B cell (primary cell): ENCODE measurements around the gene RARB. TPM values are rescaled to one million over a fixed set of nuclear protein-coding genes. Genes with fewer than 3 reads are reported as not detected.

Experiments used
- ATAC-seq: fragments of 200-7000 bp; cut with Tn5 transposase; one replicate; pipeline ENCODE4 v1.10.0; 2021; ENCODE audit warnings: low read depth, mild to moderate bottlenecking, moderate number of reproducible peaks, moderate library complexity
- CTCF ChIA-PET: fragments of 350-600 bp; sonication (Branson Sonifier 250); formaldehyde crosslinking; loops from one replicate; lab custom pipeline; 2021; ENCODE audit warnings: antibody characterized with exemption, inconsistent platforms; lab: Charles Lee
- POLR2A ChIA-PET: fragments of 350-600 bp; sonication (Branson Sonifier 250); formaldehyde crosslinking; loops from one replicate; lab custom pipeline; 2021; ENCODE audit warnings: antibody characterized with exemption; lab: Charles Lee
- DNase-seq: peaks from one replicate; pipeline ENCODE4 v3.0.0; 2013
- H2AFZ ChIP-seq: 2 replicates; pipeline ENCODE4 v1.6.1; 2012; ENCODE audit warnings: mild to moderate bottlenecking, low read depth, low read length; ENCODE audit not compliant: insufficient read depth, poor library complexity, severe bottlenecking
- H3K27ac ChIP-seq, 2 donors: 1 replicate in 1 of 2; 2 replicates in 1 of 2; pipeline ENCODE4 v1.5.1; 2012 to 2013; ENCODE audit warnings: low read length in 2 of 2, mild to moderate bottlenecking in 2 of 2, moderate library complexity in 1 of 2
- H3K27me3 ChIP-seq, 4 experiments: fragments of 200-600 bp in 1 of 4; sonication (generic) in 1 of 4; replicated peaks in 1 of 4; 1 replicate in 2 of 4; 2 replicates in 2 of 4; pipeline versions ENCODE4 v1.6.1 to v1.7.0; 2013 to 2016; ENCODE audit warnings: low read length in 3 of 4, mild to moderate bottlenecking in 2 of 4, mixed read lengths in 1 of 4, moderate library complexity in 1 of 4; ENCODE audit not compliant: insufficient read depth in 4 of 4, control insufficient read depth in 3 of 4; ENCODE audit errors: control extremely low read depth in 1 of 4
- H3K36me3 ChIP-seq, 2 experiments: replicated peaks in 1 of 2; 1 replicate in 1 of 2; 2 replicates in 1 of 2; pipeline versions ENCODE4 v1.6.1 to v1.7.1; 2013; ENCODE audit warnings: low read length in 1 of 2; ENCODE audit not compliant: insufficient read depth in 2 of 2, control insufficient read depth in 1 of 2; ENCODE audit errors: control extremely low read depth in 1 of 2, extremely low read depth in 1 of 2
- H3K4me1 ChIP-seq, 2 donors: fragments of 200-600 bp in 1 of 2; sonication (generic) in 1 of 2; 1 replicate in 1 of 2; 2 replicates in 1 of 2; pipeline versions ENCODE4 v1.5.1 to v1.6.1; 2013 to 2017; ENCODE audit warnings: low read length in 2 of 2; ENCODE audit not compliant: control insufficient read depth in 2 of 2, insufficient read depth in 2 of 2
- H3K4me2 ChIP-seq: replicated peaks from 2 replicates; pipeline ENCODE3; 2012; ENCODE audit warnings: mild to moderate bottlenecking, low read depth, low read length; ENCODE audit not compliant: poor library complexity, severe bottlenecking
- H3K4me3 ChIP-seq, 5 experiments: fragments of 200-600 bp in 1 of 5; sonication (generic) in 1 of 5; 1 replicate in 3 of 5; 2 replicates in 2 of 5; pipeline versions ENCODE4 v1.5.1 to v1.7.0; 2011 to 2016; ENCODE audit warnings: low read length in 4 of 5, mild to moderate bottlenecking in 4 of 5, low read depth in 2 of 5, control low read depth in 1 of 5, moderate library complexity in 1 of 5; ENCODE audit not compliant: insufficient read depth in 1 of 5; ENCODE audit errors: control extremely low read depth in 1 of 5, extremely low read depth in 1 of 5
- H3K79me2 ChIP-seq: fragments of 200-600 bp; sonication (generic); one replicate; pipeline ENCODE4 v1.6.0; 2016; ENCODE audit warnings: low read length; ENCODE audit not compliant: control insufficient read depth, insufficient read depth
- H3K9ac ChIP-seq: fragments of 200-600 bp; sonication (generic); 2 replicates; pipeline ENCODE4 v1.6.1; 2017; ENCODE audit warnings: mild to moderate bottlenecking, low read length, moderate library complexity
- H3K9me3 ChIP-seq, 3 donors: one replicate each; pipeline versions ENCODE4 v1.6.1 to v1.7.1; 2013; ENCODE audit warnings: low read length in 2 of 3; ENCODE audit not compliant: control insufficient read depth in 2 of 3, insufficient read depth in 1 of 3; ENCODE audit errors: control extremely low read depth in 1 of 3
- H4K20me1 ChIP-seq: 2 replicates; pipeline ENCODE4 v1.6.0; 2012; ENCODE audit warnings: mild to moderate bottlenecking, low read length; ENCODE audit not compliant: insufficient read depth, control insufficient read depth, poor library complexity, severe bottlenecking
- H3K27ac Mint-ChIP-seq: one replicate; pipeline ENCODE4 v1.8.0; 2021; ENCODE audit warnings: mixed read lengths
- H3K27me3 Mint-ChIP-seq: one replicate; pipeline ENCODE4 v1.8.0; 2021; ENCODE audit warnings: mixed read lengths
- H3K4me1 Mint-ChIP-seq: one replicate; pipeline ENCODE4 v1.8.0; 2021; ENCODE audit warnings: mixed read lengths
- H3K4me3 Mint-ChIP-seq: one replicate; pipeline ENCODE4 v1.8.0; 2021; ENCODE audit warnings: mixed read lengths
- H3K9me3 Mint-ChIP-seq: one replicate; pipeline ENCODE4 v1.8.0; 2022; ENCODE audit warnings: mixed read lengths; ENCODE audit not compliant: insufficient read depth
- EZH2 ChIP-seq: IDR thresholded peaks from 2 replicates; pipeline ENCODE4 v1.6.1; 2012; ENCODE audit warnings: borderline replicate concordance, low read depth, mild to moderate bottlenecking, moderate library complexity, low read length; ENCODE audit not compliant: insufficient read depth, poor library complexity, severe bottlenecking
- WGBS: methylation state at CpG from one replicate; pipeline ENCODE4 v1.1.5; 2013; ENCODE audit warnings: missing lambda C conversion rate; ENCODE audit not compliant: insufficient coverage; 5-methylcytosine and 5-hydroxymethylcytosine counted together
- intact Hi-C: fragments of 100-400 bp; cut with micrococcal nuclease; formaldehyde crosslinking; loops from one replicate; pipeline ENCODE4 v1.10.0; 2022
- polyA plus RNA-seq: library from polyadenylated mRNA; depleted of rRNA; stranded (reverse); fragments of >200 nt; gene quantifications from 2 replicates; pipeline ENCODE4 v1.2.3, GENCODE V29; 2012
- total RNA-seq, 2 donors: library from RNA; stranded (reverse); fragments of 120-200 nt in 1 of 2; gene quantifications; 1 replicate in 1 of 2; 2 replicates in 1 of 2; pipeline versions ENCODE4 v1.2.3 to v1.2.4, GENCODE V29; 2013 to 2022
- TF ChIP-seq, protein P1 (sequence below): fragments of 200-600 bp; IDR thresholded peaks from one replicate; pipeline ENCODE4 v1.8.0; 2022; ENCODE audit warnings: antibody characterized with exemption, mild to moderate bottlenecking

The RARB gene
- total and polyA plus RNA-seq, 2 donors (not counting 1 experiment from before 2014, with no cell fraction given) = not detected

GRCh38 chr3:25428789-25429335, 799 bp downstream of the RARB start:
- TF ChIP-seq EZH2 = no peak
- TF ChIP-seq, protein P1, sequence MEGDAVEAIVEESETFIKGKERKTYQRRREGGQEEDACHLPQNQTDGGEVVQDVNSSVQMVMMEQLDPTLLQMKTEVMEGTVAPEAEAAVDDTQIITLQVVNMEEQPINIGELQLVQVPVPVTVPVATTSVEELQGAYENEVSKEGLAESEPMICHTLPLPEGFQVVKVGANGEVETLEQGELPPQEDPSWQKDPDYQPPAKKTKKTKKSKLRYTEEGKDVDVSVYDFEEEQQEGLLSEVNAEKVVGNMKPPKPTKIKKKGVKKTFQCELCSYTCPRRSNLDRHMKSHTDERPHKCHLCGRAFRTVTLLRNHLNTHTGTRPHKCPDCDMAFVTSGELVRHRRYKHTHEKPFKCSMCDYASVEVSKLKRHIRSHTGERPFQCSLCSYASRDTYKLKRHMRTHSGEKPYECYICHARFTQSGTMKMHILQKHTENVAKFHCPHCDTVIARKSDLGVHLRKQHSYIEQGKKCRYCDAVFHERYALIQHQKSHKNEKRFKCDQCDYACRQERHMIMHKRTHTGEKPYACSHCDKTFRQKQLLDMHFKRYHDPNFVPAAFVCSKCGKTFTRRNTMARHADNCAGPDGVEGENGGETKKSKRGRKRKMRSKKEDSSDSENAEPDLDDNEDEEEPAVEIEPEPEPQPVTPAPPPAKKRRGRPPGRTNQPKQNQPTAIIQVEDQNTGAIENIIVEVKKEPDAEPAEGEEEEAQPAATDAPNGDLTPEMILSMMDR = no peak
- H3K4me2 ChIP-seq = no peak overlapping the region
- peaks cover 38% of the 10 kb centered on the region for H3K27me3 Mint-ChIP-seq

GRCh38 chr3:25429361-25430286, 1.6 kb downstream of the RARB start:
- TF ChIP-seq EZH2 = no peak
- TF ChIP-seq, protein P1 = no peak
- Histone ChIP-seq H3K9me3 (no peaks in the 10 kb centered on the region), H3K4me2 (no peak overlapping the region), H2AFZ (no peak overlapping the region), H4K20me1 (no peaks in the 10 kb centered on the region), H3K4me3 (no peak overlapping the region), H3K79me2 (no peaks in the 10 kb centered on the region), H3K27ac (no peak overlapping the region), H3K27me3 (peaks cover 0 to 23% (median 14%) of the 10 kb centered on the region in 4 experiments), H3K4me1 (no peaks in the 10 kb centered on the region), H3K9ac (no peak overlapping the region), H3K36me3 (no peaks in the 10 kb centered on the region)
- ATAC-seq (no peak), DNase-seq (no peak)
- no peaks in the 10 kb centered on the region for H3K9me3 Mint-ChIP-seq
- H3K4me1 Mint-ChIP-seq = peaks cover 3% of the 10 kb centered on the region
- H3K27me3 Mint-ChIP-seq = peaks cover 36% of the 10 kb centered on the region
- 76% methylated on average over 5 of the region's 12 CpGs for WGBS
- ChIA-PET POLR2A (no interaction called here), CTCF (no interaction called here)
- H3K27ac Mint-ChIP-seq = no peak overlapping the region
- intact Hi-C loops = no loop called here
- H3K4me3 Mint-ChIP-seq = no peak overlapping the region

More at GRCh38 chr3:25428789-25429335, 799 bp downstream of the RARB start:
- no peak overlapping the region for H3K4me3 ChIP-seq
- Mint-ChIP-seq H3K4me3 (no peak overlapping the region), H3K9me3 (no peaks in the 10 kb centered on the region), H3K27ac (no peak overlapping the region), H3K4me1 (peaks cover 3% of the 10 kb centered on the region)
- H3K27me3 ChIP-seq = peaks cover 0 to 23% (median 14%) of the 10 kb centered on the region in 4 experiments
- no peaks in the 10 kb centered on the region for H3K9me3 ChIP-seq
- H3K4me1 ChIP-seq = no peaks in the 10 kb centered on the region
- H3K36me3 ChIP-seq = no peaks in the 10 kb centered on the region
- H3K9ac ChIP-seq = no peak overlapping the region
- POLR2A ChIA-PET = no interaction called here
- intact Hi-C loops = no loop called here
- 80% methylated on average over 1 of the region's 6 CpGs for WGBS
- CTCF ChIA-PET = no interaction called here
- H4K20me1 ChIP-seq = no peaks in the 10 kb centered on the region
- no peak overlapping the region for H3K27ac ChIP-seq
- no peak for DNase-seq
- no peak overlapping the region for H2AFZ ChIP-seq
- no peak for ATAC-seq
- H3K79me2 ChIP-seq = no peaks in the 10 kb centered on the region
